ENCODE results near the gene GLT8D1.

GLT8D1 gene

DNA sequence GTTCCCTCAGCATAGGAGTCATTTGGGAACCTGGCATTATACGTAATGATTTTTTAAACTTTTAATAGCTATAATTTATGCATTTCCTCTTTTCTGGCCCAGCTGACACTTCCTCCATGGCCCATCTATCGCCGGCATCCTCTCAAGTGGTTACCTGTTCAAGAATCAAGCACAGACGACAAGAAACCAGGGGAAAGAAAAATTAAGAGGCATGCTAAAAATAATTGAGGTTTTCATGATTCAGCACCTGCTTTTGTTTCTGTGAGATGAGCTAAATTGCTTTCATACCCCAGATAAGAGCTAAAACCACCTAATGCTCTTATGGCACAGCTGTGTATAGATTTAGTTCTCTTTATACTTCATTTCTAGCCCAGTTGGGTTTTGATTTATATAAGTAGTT, 2.0 kb upstream of the GLT8D1 start:
- no peak overlapping the region for H3K27ac ChIP-seq (ENCODE audit: low read length)
- peaks cover 12% of the 10 kb centered on the region for H3K36me3 ChIP-seq (ENCODE audit: control insufficient read depth, low read depth, low read length)
- peak overlapping the region; percentile 99 for H3K4me3 ChIP-seq (ENCODE audit: low read length)
- no peak overlapping the region for H3K9ac ChIP-seq (ENCODE audit: low read length)
- H3K4me1 ChIP-seq (ENCODE audit: control insufficient read depth, low read depth, low read length) = peaks cover 5% of the 10 kb centered on the region
- H3K27me3 ChIP-seq (ENCODE audit: control insufficient read depth, insufficient read depth, low read length) = no peaks in the 10 kb centered on the region
- H3K9me3 ChIP-seq (ENCODE audit: control insufficient read depth, low read depth, low read length) = no peaks in the 10 kb centered on the region

DNA sequence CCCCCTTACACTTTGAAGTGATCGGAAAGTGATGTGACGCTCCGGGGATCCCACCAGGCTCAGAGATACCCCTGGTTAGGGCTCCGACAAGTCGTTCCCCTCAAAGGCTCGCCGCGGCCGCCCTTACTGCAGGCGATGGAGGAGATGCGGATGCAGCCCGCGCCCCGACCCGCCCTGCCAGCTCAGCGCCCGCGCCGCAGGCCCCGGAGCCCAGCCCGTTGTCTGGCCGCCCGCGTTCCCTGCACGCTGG, 228 bp downstream of the GLT8D1 start:
- H3K27ac ChIP-seq (ENCODE audit: low read length) = no peak overlapping the region
- H3K9ac ChIP-seq (ENCODE audit: low read length) = peak overlapping the region; percentile 90

DNA sequence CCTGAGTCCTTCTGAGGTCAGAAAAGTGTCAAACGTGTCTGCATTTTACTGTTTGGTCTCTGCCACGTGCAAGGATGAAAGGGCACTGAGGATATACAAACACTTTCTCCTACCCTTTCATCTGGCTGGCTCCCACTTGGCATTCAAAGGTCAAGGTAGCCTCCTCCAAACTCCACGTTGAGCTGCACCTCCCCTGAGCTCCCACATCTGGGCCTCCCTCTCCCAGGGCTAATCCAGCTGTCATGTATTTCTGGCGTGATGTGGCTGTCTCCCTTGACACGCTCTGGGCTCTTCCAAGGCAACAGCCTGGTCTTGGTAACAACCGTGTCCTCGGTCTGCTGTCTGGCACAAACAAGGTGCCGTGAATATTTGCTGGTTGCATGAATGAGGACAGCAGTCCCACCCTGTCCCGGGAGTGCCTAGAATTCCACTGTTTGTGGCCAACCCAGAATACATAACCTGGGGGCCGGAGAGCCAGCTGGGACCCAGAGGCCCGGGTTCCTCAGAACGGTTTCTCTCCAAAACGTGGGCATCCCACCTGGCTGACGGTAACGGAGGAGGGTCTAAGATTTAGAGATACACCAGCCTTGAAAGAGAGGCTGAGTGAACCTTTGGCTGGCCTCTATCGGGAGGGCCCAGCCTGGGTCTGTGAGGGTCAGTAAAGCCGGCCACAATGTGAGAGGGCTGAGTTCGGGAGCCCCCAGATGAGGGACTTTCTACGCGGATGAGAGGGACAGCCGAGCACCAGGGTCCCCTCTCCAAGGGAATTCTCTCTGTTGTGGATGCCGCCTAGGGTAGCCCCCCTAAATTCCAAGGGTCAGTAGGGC, 767 bp downstream of the GLT8D1 start:
- Histone ChIP-seq H3K27me3 (ENCODE audit: control insufficient read depth, insufficient read depth, low read length) (no peaks in the 10 kb centered on the region), H3K4me3 (ENCODE audit: low read length) (peak overlapping the region; percentile 99)

More for the DNA sequence above, 228 bp downstream of the GLT8D1 start:
- Histone ChIP-seq H3K36me3 (ENCODE audit: control insufficient read depth, low read depth, low read length) (peaks cover 12% of the 10 kb centered on the region), H3K27me3 (ENCODE audit: control insufficient read depth, insufficient read depth, low read length) (no peaks in the 10 kb centered on the region), H3K9me3 (ENCODE audit: control insufficient read depth, low read depth, low read length) (no peaks in the 10 kb centered on the region), H3K4me1 (ENCODE audit: control insufficient read depth, low read depth, low read length) (peaks cover 5% of the 10 kb centered on the region), H3K4me3 (ENCODE audit: low read length) (peak overlapping the region; percentile 99)

DNA sequence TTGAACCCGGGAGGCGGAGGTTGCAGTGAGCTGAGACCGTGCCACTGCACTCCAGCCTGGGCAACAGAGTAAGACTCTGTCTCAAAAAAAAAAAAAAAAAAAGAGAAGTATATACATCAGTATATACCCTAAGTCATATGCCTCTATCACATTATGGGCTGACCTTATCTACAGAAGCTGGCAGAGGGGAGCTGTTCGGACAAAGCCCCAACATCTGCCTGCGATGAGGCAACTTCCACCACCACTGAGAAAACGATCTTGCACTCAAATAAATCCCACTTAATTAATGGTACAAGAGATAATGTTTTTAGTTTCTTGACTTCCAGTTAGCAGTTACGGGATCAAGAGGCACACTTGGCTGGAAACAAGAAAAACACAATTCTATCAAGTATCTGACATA, 2.2 kb downstream of the GLT8D1 start:
- Histone ChIP-seq H3K36me3 (ENCODE audit: control insufficient read depth, low read depth, low read length) (peaks cover 7% of the 10 kb centered on the region), H3K4me3 (ENCODE audit: low read length) (no peak overlapping the region), H3K9me3 (ENCODE audit: control insufficient read depth, low read depth, low read length) (no peaks in the 10 kb centered on the region), H3K27ac (ENCODE audit: low read length) (no peak overlapping the region), H3K9ac (ENCODE audit: low read length) (no peak overlapping the region), H3K4me1 (ENCODE audit: control insufficient read depth, low read depth, low read length) (peaks cover 5% of the 10 kb centered on the region), H3K27me3 (ENCODE audit: control insufficient read depth, insufficient read depth, low read length) (no peaks in the 10 kb centered on the region)

More for the DNA sequence above, 767 bp downstream of the GLT8D1 start:
- H3K4me1 ChIP-seq (ENCODE audit: control insufficient read depth, low read depth, low read length) = peaks cover 5% of the 10 kb centered on the region
- H3K27ac ChIP-seq (ENCODE audit: low read length) = no peak overlapping the region
- no peaks in the 10 kb centered on the region for H3K9me3 ChIP-seq (ENCODE audit: control insufficient read depth, low read depth, low read length)
- H3K9ac ChIP-seq (ENCODE audit: low read length) = peak overlapping the region; percentile 90
- peaks cover 12% of the 10 kb centered on the region for H3K36me3 ChIP-seq (ENCODE audit: control insufficient read depth, low read depth, low read length)

DNA sequence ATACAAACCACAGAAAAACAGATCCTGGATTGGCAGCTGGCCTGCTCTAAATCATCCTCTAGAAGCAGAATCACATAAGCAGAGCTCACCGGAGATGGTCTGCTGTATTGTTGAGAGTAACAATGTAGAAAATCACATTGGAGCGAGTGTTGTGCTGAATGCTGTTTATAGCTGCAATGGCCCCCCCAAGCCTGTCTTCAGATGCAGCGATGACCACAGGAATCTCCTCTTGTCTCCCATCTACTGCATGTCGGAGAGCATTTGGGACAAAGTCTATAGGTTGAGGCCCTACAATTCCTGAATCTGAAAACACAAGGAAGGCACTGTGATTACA, 8.0 kb downstream of the GLT8D1 start:
- peaks cover 53% of the 10 kb centered on the region for H3K36me3 ChIP-seq (ENCODE audit: control insufficient read depth, low read depth, low read length)
- H3K4me3 ChIP-seq (ENCODE audit: low read length) = no peak overlapping the region
- H3K27me3 ChIP-seq (ENCODE audit: control insufficient read depth, insufficient read depth, low read length) = no peaks in the 10 kb centered on the region
- H3K27ac ChIP-seq (ENCODE audit: low read length) = no peak overlapping the region
- no peak overlapping the region for H3K9ac ChIP-seq (ENCODE audit: low read length)
- no peaks in the 10 kb centered on the region for H3K9me3 ChIP-seq (ENCODE audit: control insufficient read depth, low read depth, low read length)
- no peaks in the 10 kb centered on the region for H3K4me1 ChIP-seq (ENCODE audit: control insufficient read depth, low read depth, low read length)

DNA sequence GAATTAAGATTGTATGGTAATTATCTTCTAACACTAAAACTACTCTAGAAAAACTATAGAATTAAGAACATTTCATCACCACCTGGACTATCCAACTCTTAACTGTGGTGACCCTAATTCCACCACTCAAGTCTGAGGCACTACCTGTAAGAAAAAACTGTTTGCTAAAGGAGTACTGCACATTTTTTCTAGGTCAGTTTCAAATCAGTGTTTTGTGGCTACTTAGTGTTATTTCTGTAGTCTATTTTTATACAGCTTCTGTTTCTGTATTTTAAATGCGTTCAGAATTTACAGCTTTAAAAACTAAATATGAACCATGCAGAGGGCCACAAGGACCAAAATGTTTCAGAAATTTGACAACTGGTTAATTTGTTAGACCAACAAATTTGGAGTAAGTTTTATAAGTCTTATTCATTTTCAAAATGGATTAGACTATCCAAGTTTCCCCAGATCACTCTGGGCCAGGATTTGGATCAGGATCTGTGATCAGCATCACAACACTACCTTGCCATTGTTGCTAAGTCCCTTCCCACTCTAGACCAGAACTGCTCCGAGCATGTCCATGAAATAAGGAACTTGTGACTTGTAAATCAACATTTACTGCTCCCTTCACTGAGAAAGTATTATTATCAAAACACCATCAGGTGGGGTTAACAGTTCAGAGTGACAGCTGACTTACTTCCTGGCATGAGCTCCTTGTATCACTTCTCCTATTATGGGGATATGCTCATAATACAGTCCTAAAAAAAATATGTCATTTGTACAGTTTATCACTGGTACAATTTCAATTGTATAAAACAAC, 8.6 kb downstream of the GLT8D1 start:
- no peaks in the 10 kb centered on the region for H3K9me3 ChIP-seq (ENCODE audit: control insufficient read depth, low read depth, low read length)
- H3K4me3 ChIP-seq (ENCODE audit: low read length) = no peak overlapping the region
- H3K36me3 ChIP-seq (ENCODE audit: control insufficient read depth, low read depth, low read length) = peaks cover 59% of the 10 kb centered on the region
- no peak overlapping the region for H3K27ac ChIP-seq (ENCODE audit: low read length)
- no peaks in the 10 kb centered on the region for H3K4me1 ChIP-seq (ENCODE audit: control insufficient read depth, low read depth, low read length)
- no peaks in the 10 kb centered on the region for H3K27me3 ChIP-seq (ENCODE audit: control insufficient read depth, insufficient read depth, low read length)
- no peak overlapping the region for H3K9ac ChIP-seq (ENCODE audit: low read length)

DNA sequence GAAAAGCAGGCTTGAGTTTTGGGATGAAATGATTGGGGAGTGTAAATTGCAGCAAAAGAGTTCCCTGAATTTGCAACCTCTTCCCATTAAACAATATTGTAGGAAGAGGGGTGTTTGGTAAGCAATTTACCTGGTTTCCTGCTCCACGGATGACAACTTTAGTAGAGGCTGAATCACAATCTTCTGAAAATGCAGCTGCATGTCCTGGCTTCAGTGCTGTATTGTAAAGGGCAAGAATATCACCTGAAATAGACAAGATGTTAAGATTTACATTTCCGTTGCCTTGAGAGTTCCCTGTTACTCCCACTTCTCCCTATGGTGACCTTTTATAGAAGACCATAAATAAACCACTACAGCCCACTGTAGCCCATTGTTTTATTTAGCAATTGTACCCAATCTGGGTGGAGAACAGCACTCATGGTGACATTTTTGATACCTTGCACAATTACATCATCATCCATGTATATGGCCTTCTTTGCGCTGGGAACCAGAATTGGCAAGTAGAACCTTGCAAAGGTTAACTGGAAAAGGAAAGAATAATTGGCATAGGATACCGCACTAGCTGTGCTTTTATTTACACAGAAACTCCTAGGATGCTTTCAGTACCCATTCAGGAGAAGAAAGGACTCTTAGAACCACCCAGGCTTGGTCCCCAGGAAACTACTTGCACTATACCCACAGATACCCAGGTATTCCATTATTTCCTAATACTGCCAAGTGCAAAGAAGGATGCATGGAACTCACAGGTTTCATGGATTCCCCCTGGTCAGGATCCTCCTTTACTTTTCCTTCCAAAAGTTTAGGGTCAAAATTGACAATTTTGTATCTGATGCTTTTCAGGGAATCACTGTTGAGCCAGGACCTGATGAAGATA, 9.6 kb downstream of the GLT8D1 start:
- peaks cover 69% of the 10 kb centered on the region for H3K36me3 ChIP-seq (ENCODE audit: control insufficient read depth, low read depth, low read length)
- no peak overlapping the region for H3K4me3 ChIP-seq (ENCODE audit: low read length)
- H3K27ac ChIP-seq (ENCODE audit: low read length) = no peak overlapping the region
- no peak overlapping the region for H3K9ac ChIP-seq (ENCODE audit: low read length)
- no peaks in the 10 kb centered on the region for H3K4me1 ChIP-seq (ENCODE audit: control insufficient read depth, low read depth, low read length)
- H3K27me3 ChIP-seq (ENCODE audit: control insufficient read depth, insufficient read depth, low read length) = no peaks in the 10 kb centered on the region
- H3K9me3 ChIP-seq (ENCODE audit: control insufficient read depth, low read depth, low read length) = no peaks in the 10 kb centered on the region

DNA sequence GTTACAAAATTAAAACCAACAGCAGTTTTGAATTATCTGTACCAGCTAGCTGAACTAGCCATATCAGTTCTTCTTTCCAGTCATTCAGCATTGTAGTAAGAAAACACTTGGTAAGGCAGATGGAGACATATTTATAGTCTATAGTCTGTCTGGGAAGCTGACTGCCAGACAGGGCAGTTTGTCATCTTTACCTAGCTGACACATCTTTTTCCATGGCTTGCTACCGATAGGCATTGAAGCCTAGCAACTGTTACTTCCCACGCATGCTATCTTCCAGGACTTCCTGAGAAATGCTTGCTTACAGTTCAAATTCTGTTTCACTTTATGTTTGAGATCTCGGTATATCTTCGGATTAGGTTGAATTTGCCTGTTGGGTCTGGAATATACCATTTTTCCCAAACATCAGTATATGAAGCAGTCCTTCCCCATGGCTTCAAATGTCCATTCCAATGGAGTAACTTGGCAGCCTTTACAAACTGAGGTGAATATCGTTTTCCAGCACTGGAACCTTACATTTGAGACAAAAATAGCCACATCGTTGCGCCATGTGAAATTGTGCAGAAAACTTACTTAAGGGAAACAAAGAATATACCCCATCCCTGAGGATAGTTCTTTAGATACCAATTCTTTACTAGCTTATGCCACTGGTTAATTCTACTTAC, 10.9 kb downstream of the GLT8D1 start:
- no peak overlapping the region for H3K9ac ChIP-seq (ENCODE audit: low read length)
- H3K4me1 ChIP-seq (ENCODE audit: control insufficient read depth, low read depth, low read length) = no peaks in the 10 kb centered on the region
- H3K27ac ChIP-seq (ENCODE audit: low read length) = no peak overlapping the region
- H3K27me3 ChIP-seq (ENCODE audit: control insufficient read depth, insufficient read depth, low read length) = no peaks in the 10 kb centered on the region
- H3K36me3 ChIP-seq (ENCODE audit: control insufficient read depth, low read depth, low read length) = peaks cover 83% of the 10 kb centered on the region
- no peaks in the 10 kb centered on the region for H3K9me3 ChIP-seq (ENCODE audit: control insufficient read depth, low read depth, low read length)
- H3K4me3 ChIP-seq (ENCODE audit: low read length) = no peak overlapping the region

DNA sequence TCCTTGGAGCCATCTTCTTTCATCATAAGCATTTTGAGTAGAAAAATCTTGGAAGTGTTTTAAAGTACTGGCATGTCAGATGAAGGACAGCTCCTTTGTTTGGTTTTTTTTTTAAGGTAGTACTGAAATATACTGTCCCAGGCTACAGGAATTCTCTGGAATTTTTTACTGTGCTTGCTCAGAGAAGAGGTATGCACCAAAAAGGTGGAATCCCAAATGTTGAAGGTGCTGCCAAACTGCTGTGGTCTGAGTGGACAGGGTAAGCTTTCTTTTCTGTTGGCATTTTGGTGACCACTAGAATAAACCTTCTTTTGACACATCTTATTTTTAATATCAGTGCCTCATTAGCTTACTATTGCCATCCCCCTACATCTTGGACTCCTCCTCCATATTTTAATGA, 12.5 kb downstream of the GLT8D1 start:
- Histone ChIP-seq H3K36me3 (ENCODE audit: control insufficient read depth, low read depth, low read length) (peaks cover 98% of the 10 kb centered on the region), H3K27me3 (ENCODE audit: control insufficient read depth, insufficient read depth, low read length) (no peaks in the 10 kb centered on the region), H3K4me1 (ENCODE audit: control insufficient read depth, low read depth, low read length) (no peaks in the 10 kb centered on the region), H3K9ac (ENCODE audit: low read length) (no peak overlapping the region), H3K27ac (ENCODE audit: low read length) (no peak overlapping the region), H3K9me3 (ENCODE audit: control insufficient read depth, low read depth, low read length) (no peaks in the 10 kb centered on the region), H3K4me3 (ENCODE audit: low read length) (no peak overlapping the region)

DNA sequence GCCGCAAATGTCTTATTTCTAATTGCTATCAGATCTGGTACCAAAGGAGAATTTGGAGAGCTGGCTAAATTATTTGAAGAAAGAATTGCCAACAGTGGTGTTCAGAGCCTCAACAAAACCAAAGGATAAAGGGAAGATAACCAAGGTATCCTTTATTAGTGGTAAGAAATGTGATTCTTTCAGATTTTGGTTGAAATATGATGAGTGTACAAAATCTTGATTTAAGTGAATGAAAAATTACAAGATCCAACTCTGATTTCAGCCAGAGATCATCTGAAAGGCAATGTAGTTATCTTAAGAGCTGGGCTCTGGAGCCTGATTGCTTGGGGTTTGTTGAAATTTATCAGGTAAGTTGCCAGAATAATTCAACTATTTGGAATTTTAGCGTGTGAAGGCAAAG, 15.0 kb downstream of the GLT8D1 start:
- H3K4me1 ChIP-seq (ENCODE audit: control insufficient read depth, low read depth, low read length) = no peaks in the 10 kb centered on the region
- H3K4me3 ChIP-seq (ENCODE audit: low read length) = no peak overlapping the region
- no peak overlapping the region for H3K9ac ChIP-seq (ENCODE audit: low read length)
- H3K9me3 ChIP-seq (ENCODE audit: control insufficient read depth, low read depth, low read length) = no peaks in the 10 kb centered on the region
- H3K27me3 ChIP-seq (ENCODE audit: control insufficient read depth, insufficient read depth, low read length) = no peaks in the 10 kb centered on the region
- H3K27ac ChIP-seq (ENCODE audit: low read length) = no peak overlapping the region
- peaks cover 86% of the 10 kb centered on the region for H3K36me3 ChIP-seq (ENCODE audit: control insufficient read depth, low read depth, low read length)

DNA sequence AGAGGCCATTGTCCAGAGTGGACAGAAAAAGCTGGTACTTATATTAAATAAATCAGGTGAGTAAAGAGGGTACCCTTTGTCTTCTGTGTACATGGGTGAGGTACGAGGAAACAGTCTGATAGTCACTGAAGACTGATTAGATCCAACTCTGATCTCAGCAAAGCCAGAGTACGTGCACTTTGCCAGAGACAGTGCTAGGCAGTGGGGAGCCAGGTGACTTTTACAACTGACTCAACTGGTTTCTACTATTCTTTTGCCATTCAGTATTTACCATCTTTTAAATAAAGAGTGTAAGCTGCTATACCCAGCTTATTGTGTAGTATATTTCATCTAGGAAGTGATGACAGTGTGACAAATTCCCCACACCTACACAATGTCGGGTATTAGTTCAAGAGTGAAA, 16.4 kb downstream of the GLT8D1 start:
- Histone ChIP-seq H3K36me3 (ENCODE audit: control insufficient read depth, low read depth, low read length) (peaks cover 73% of the 10 kb centered on the region), H3K9ac (ENCODE audit: low read length) (no peak overlapping the region), H3K4me3 (ENCODE audit: low read length) (no peak overlapping the region), H3K27me3 (ENCODE audit: control insufficient read depth, insufficient read depth, low read length) (no peaks in the 10 kb centered on the region), H3K9me3 (ENCODE audit: control insufficient read depth, low read depth, low read length) (no peaks in the 10 kb centered on the region), H3K4me1 (ENCODE audit: control insufficient read depth, low read depth, low read length) (peaks cover 5% of the 10 kb centered on the region), H3K27ac (ENCODE audit: low read length) (no peak overlapping the region)
